A549 (cell line): ENCODE measurements around the gene KCNAB1. TPM values are rescaled to one million over a fixed set of nuclear protein-coding genes. Genes with fewer than 3 reads are reported as not detected.

ENCODE experiments used
- ATAC-seq, 2 experiments: fragments of 200-7000 bp in 1 of 2; fragments of >200 bp in 1 of 2; cut with Nextera tagmentation in 1 of 2; cut with Tn5 transposase in 1 of 2; 3 replicates each; pipeline versions ENCODE4 v1.8.0 to v1.9.1; 2018 to 2020; ENCODE audit warnings: mild to moderate bottlenecking in 1 of 2, moderate library complexity in 1 of 2
- CTCF ChIA-PET: fragments of 300-600 bp; sonication (Branson Sonifier 250); formaldehyde crosslinking; extraction: SDS; loops from one replicate; lab custom pipeline; 2021; ENCODE audit warnings: antibody characterized with exemption, inconsistent platforms; lab: Yijun Ruan, JAX
- POLR2A ChIA-PET: fragments of 350-600 bp; formaldehyde crosslinking; extraction: SDS; loops from one replicate; lab custom pipeline; 2021; ENCODE audit warnings: antibody characterized with exemption, inconsistent platforms; lab: Yijun Ruan, JAX
- DNase-seq, 2 experiments: peaks; one replicate each; pipeline versions ENCODE4 v3.0.0 to v3.0.0-alpha.2; 2011 to 2016; ENCODE audit warnings: low read depth in 1 of 2, low spot score in 1 of 2
- FAIRE-seq: peaks from 2 replicates; lab custom pipeline; 2011; peaks lifted over from hg19 to GRCh38; lab: Jason Lieb, UNC
- H3K27ac ChIP-seq, 2 experiments: fragments of >200 bp; sonication (Bioruptor Twin); formaldehyde crosslinking; 3 replicates each; pipeline ENCODE4 v1.5.1; 2016 to 2017
- H3K4me1 ChIP-seq: fragments of >200 bp; sonication (Bioruptor Twin); formaldehyde crosslinking; 3 replicates; pipeline ENCODE4 v1.6.1; 2016
- H3K4me2 ChIP-seq: fragments of >200 bp; sonication (Bioruptor Twin); formaldehyde crosslinking; 3 replicates; pipeline ENCODE4 v1.6.1; 2016
- H3K4me3 ChIP-seq: fragments of >200 bp; sonication (Bioruptor Twin); formaldehyde crosslinking; 3 replicates; pipeline ENCODE4 v1.5.1; 2016
- H3K9me3 ChIP-seq: fragments of >200 bp; sonication (Bioruptor Twin); formaldehyde crosslinking; 3 replicates; pipeline ENCODE4 v1.6.1; 2016
- CBX2 ChIP-seq: fragments of 200-600 bp; sonication (generic); IDR thresholded peaks from 2 replicates; pipeline ENCODE4 v1.6.1; 2016; ENCODE audit warnings: low read depth, mild to moderate bottlenecking, borderline replicate concordance
- CBX8 ChIP-seq: fragments of 200-600 bp; sonication (generic); IDR thresholded peaks from 2 replicates; pipeline ENCODE4 v1.6.1; 2016
- CHD2 ChIP-seq: fragments of 150-350 bp; IDR thresholded peaks from 2 replicates; pipeline ENCODE4 v1.6.1; 2014; ENCODE audit warnings: low read length; ENCODE audit not compliant: partially characterized antibody
- EHF ChIP-seq: fragments of 250-450 bp; sonication (Bioruptor Pico); IDR thresholded peaks from 2 replicates; pipeline ENCODE4 v1.5.0; 2020; ENCODE audit warnings: mild to moderate bottlenecking
- ESRRA ChIP-seq: fragments of 150-350 bp; IDR thresholded peaks from 2 replicates; pipeline ENCODE4 v1.6.1; 2014; ENCODE audit warnings: mild to moderate bottlenecking, low read length, borderline replicate concordance
- FOSB ChIP-seq: fragments of 250-450 bp; sonication (Bioruptor Pico); IDR thresholded peaks from 2 replicates; pipeline ENCODE4 v1.5.0; 2020; ENCODE audit warnings: mild to moderate bottlenecking, moderate library complexity
- FOXS1 ChIP-seq: fragments of 250-450 bp; sonication (Bioruptor Pico); IDR thresholded peaks from 2 replicates; pipeline ENCODE4 v1.5.0; 2020; ENCODE audit warnings: mild to moderate bottlenecking, moderate library complexity
- GATA3 ChIP-seq: IDR thresholded peaks from 2 replicates; pipeline ENCODE4 v1.6.1; 2012; ENCODE audit warnings: borderline replicate concordance
- JUN ChIP-seq, 2 experiments: fragments of >200 bp; sonication (Bioruptor Twin); formaldehyde crosslinking; IDR thresholded peaks; 2 replicates in 1 of 2; 3 replicates in 1 of 2; pipeline ENCODE4 v1.6.1; 2016 to 2017
- JUNB ChIP-seq: fragments of >200 bp; sonication (Bioruptor Twin); formaldehyde crosslinking; IDR thresholded peaks from 2 replicates; pipeline ENCODE4 v1.6.1; 2016
- MAFK ChIP-seq: fragments of 450-650 bp; IDR thresholded peaks from 2 replicates; pipeline ENCODE4 v1.6.1; 2014; ENCODE audit not compliant: partially characterized antibody
- NPAS2 ChIP-seq: fragments of 250-450 bp; sonication (Bioruptor Pico); IDR thresholded peaks from 2 replicates; pipeline ENCODE4 v1.8.0; 2022; ENCODE audit warnings: mild to moderate bottlenecking, moderate library complexity, borderline replicate concordance
- PHF8 ChIP-seq: fragments of 200-600 bp; sonication (generic); IDR thresholded peaks from 2 replicates; pipeline ENCODE4 v1.6.1; 2016; ENCODE audit warnings: low read depth, mild to moderate bottlenecking, antibody characterized with exemption, moderate library complexity, borderline replicate concordance
- POLR2A ChIP-seq: IDR thresholded peaks from 2 replicates; pipeline ENCODE4 v1.6.1; 2012; ENCODE audit warnings: mild to moderate bottlenecking, low read length
- RAD21 ChIP-seq, 2 experiments: fragments of >200 bp in 1 of 2; sonication (Bioruptor Twin) in 1 of 2; formaldehyde crosslinking in 1 of 2; IDR thresholded peaks in 1 of 2; conservative IDR thresholded peaks in 1 of 2; 2 replicates in 1 of 2; 3 replicates in 1 of 2; pipeline ENCODE4 v1.6.1; 2012 to 2018; ENCODE audit warnings: inconsistent platforms in 1 of 2
- RARB ChIP-seq: fragments of 250-450 bp; sonication (Bioruptor Pico); IDR thresholded peaks from 2 replicates; pipeline ENCODE4 v1.8.0; 2021; ENCODE audit warnings: mild to moderate bottlenecking, moderate library complexity
- SMC3 ChIP-seq: fragments of >200 bp; sonication (Bioruptor Twin); formaldehyde crosslinking; IDR thresholded peaks from 3 replicates; pipeline ENCODE4 v1.6.1; 2018; ENCODE audit warnings: inconsistent platforms
- TFCP2L1 ChIP-seq: fragments of 250-450 bp; sonication (Bioruptor Pico); IDR thresholded peaks from 2 replicates; pipeline ENCODE4 v1.5.0; 2021; ENCODE audit warnings: mild to moderate bottlenecking
- ZNF302 ChIP-seq: fragments of 250-450 bp; sonication (Bioruptor Pico); IDR thresholded peaks from 2 replicates; pipeline ENCODE4 v1.9.0; 2021; ENCODE audit warnings: inconsistent platforms, mild to moderate bottlenecking, moderate library complexity
- WGBS: methylation state at CpG from one replicate; pipeline ENCODE4 v1.1.6; 2017; ENCODE audit errors: missing lambda C conversion rate; 5-methylcytosine and 5-hydroxymethylcytosine counted together
- polyA plus RNA-seq, 4 experiments: library from polyadenylated mRNA; depleted of rRNA in 3 of 4; stranded (reverse); fragments of >200 nt; fragmentation: RNase III in 1 of 4; extraction: RNeasy Plus Mini Kit Qiagen cat#74134 plus additional on column Dnase treatment in 1 of 4; gene quantifications; 2 replicates in 3 of 4; 3 replicates in 1 of 4; pipeline ENCODE4 v1.2.3, GENCODE V29; 2011 to 2017
- TF ChIP-seq, protein P1 (sequence below): IDR thresholded peaks from 2 replicates; pipeline ENCODE4 v1.6.1; 2012
- TF ChIP-seq, protein P2 (sequence below): IDR thresholded peaks from 2 replicates; pipeline ENCODE4 v1.6.1; 2012; ENCODE audit warnings: low read depth, borderline replicate concordance
- TF ChIP-seq, protein P3 (sequence below): fragments of 450-650 bp; IDR thresholded peaks from 2 replicates; pipeline ENCODE4 v1.6.1; 2014; ENCODE audit warnings: antibody characterized with exemption

The KCNAB1 gene
- polyA plus RNA-seq, 2 of the 4 experiments (the other 2 are of a cell fraction) = not detected

DNA sequence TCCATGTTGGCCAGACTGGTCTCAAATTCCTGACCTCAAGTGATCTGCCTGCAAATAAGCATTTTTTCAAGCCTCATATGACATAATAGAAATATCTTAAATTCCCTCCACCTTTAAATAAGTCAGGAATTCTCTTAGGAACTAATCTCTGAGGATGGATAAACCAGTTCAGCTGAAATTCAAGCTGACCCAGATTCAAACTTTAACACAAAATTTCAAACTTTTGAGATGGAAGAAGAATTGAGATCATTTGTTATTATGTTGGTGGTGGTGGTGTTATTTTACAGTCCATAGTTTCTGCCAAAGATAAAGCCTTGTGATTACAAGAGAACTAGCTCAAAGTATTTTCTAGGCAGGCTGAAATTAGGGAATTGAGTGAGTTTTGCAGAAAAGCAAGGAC is 349.1 kb downstream of the KCNAB1 start:
- H3K27ac ChIP-seq = no peak overlapping the region
- H3K4me2 ChIP-seq = no peak overlapping the region
- H3K9me3 ChIP-seq = no peaks in the 10 kb centered on the region
- H3K4me3 ChIP-seq = no peak overlapping the region
- POLR2A ChIA-PET = no interaction called here
- DNase-seq (no peak), FAIRE-seq (no peak), ATAC-seq (no peak)
- CTCF ChIA-PET = interaction anchor here (0.9 to 1.7 kb wide), 3 partner anchors 11 to 320 kb away, joined by 3 read pairs; no protein-coding TSS in a partner anchor
- TF ChIP-seq NPAS2 (CRISPR knock-in tag) (no peak), CBX2 (no peak), GATA3 (no peak), CHD2 (no peak), POLR2A (no peak), RARB (no peak), JUNB (no peak), FOSB (CRISPR knock-in tag) (no peak), JUN (IDR thresholded peaks at IDR 0.05) (no peak), SMC3 (no peak), CBX8 (no peak), EHF (CRISPR knock-in tag) (no peak), ZNF302 (CRISPR knock-in tag) (no peak)
- TF ChIP-seq, protein P1, sequence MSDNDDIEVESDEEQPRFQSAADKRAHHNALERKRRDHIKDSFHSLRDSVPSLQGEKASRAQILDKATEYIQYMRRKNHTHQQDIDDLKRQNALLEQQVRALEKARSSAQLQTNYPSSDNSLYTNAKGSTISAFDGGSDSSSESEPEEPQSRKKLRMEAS = no peak
- TF ChIP-seq, protein P2, sequence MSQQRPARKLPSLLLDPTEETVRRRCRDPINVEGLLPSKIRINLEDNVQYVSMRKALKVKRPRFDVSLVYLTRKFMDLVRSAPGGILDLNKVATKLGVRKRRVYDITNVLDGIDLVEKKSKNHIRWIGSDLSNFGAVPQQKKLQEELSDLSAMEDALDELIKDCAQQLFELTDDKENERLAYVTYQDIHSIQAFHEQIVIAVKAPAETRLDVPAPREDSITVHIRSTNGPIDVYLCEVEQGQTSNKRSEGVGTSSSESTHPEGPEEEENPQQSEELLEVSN = no peak
- H3K4me1 ChIP-seq = no peaks in the 10 kb centered on the region

DNA sequence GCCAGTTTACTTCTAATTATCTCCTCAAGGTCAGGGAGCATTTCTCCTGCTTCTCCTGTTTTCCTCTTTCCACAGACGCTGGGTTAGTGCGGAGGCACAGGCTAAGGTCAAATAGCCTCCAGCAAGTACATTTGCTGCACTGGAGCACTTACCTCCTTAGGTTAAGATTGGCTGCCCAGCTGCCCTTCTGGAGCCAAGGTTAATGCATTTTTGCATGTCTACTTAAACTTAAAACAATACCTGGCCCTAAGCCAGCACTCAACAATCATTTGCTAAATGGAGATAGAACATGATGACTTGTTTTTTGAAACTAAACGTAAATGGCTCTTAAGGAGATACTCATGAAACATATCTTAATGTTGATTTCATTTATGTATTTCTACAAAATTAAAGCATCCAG is 351.1 kb downstream of the KCNAB1 start:
- CTCF ChIA-PET = no interaction called here
- no peak for FAIRE-seq

DNA sequence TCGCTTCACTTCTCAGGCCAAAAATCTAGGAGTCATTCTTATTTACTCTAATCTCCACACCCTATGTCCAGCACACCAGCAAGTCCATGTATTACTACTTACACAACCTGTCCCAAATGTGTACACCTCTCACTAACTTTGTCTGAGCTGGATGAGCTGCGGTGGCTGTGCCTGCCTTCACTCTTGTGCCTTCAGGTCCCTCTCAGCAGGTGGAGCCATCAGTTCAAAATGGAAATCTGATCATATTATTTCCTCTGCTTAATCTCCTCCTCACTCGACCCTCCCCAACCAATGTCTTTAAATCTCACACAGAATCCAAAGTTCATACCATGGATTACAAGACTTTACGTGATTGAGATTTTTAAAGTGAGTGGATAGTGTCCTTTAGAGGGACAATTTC is 351.8 kb downstream of the KCNAB1 start:
- ATAC-seq (peak in 1 of 2 experiments; percentile 48; a peak in 1 of 6 replicates), FAIRE-seq (peak; percentile 32), DNase-seq (no peak)
- H3K4me2 ChIP-seq = no peak overlapping the region
- ChIA-PET CTCF (no interaction called here), POLR2A (no interaction called here)
- H3K9me3 ChIP-seq = no peaks in the 10 kb centered on the region
- H3K27ac ChIP-seq = no peak overlapping the region
- no peaks in the 10 kb centered on the region for H3K4me1 ChIP-seq
- WGBS = 34% methylated on average over 4 of the region's 4 CpGs
- TF ChIP-seq, protein P3, sequence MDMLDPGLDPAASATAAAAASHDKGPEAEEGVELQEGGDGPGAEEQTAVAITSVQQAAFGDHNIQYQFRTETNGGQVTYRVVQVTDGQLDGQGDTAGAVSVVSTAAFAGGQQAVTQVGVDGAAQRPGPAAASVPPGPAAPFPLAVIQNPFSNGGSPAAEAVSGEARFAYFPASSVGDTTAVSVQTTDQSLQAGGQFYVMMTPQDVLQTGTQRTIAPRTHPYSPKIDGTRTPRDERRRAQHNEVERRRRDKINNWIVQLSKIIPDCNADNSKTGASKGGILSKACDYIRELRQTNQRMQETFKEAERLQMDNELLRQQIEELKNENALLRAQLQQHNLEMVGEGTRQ = no peak
- TF ChIP-seq RAD21 (conservative IDR thresholded peaks at IDR 0.05 in 1 of 2, IDR thresholded peaks at IDR 0.05 in 1 of 2) = peak in 1 of 2 experiments; percentile 16; a peak in 1 of 5 replicates
- H3K4me3 ChIP-seq = no peak overlapping the region

More for the DNA sequence above, 351.1 kb downstream of the KCNAB1 start:
- DNase-seq = no peak
- no peak overlapping the region for H3K4me2 ChIP-seq
- H3K4me1 ChIP-seq = no peaks in the 10 kb centered on the region
- TF ChIP-seq, protein P2 = no peak
- TF ChIP-seq PHF8 (no peak), FOXS1 (no peak), CBX2 (no peak), TFCP2L1 (CRISPR knock-in tag) (no peak), ESRRA (no peak), MAFK (no peak)
- no peak for ATAC-seq
- POLR2A ChIA-PET = no interaction called here
- H3K27ac ChIP-seq = no peak overlapping the region
- no peaks in the 10 kb centered on the region for H3K9me3 ChIP-seq
- 49% methylated on average over 3 of the region's 3 CpGs for WGBS
- no peak overlapping the region for H3K4me3 ChIP-seq
